B cell (primary cell): Measurements from ENCODE around the gene SERP1.

Experiments used
- CTCF ChIP-seq: fragments of 200-600 bp; IDR thresholded peaks from one replicate; pipeline ENCODE4 v1.8.0; 2022; ENCODE audit warnings: antibody characterized with exemption, mild to moderate bottlenecking
- EZH2 ChIP-seq: IDR thresholded peaks from 2 replicates; pipeline ENCODE4 v1.6.1; 2012; ENCODE audit warnings: borderline replicate concordance, low read depth, mild to moderate bottlenecking, moderate library complexity, low read length; ENCODE audit not compliant: insufficient read depth, poor library complexity, severe bottlenecking

- TF ChIP-seq CTCF (no peak), EZH2 (no peak)
These were observed 25.9 kb downstream of the SERP1 start for GRCh38 chr3:150520408-150520807.
